Naive B cell (primary cell): Measurements from ENCODE around the gene ATP1B1. TPM values are rescaled to one million over a fixed set of nuclear protein-coding genes. Genes with fewer than 3 reads are reported as not detected.

ENCODE experiments used
- ATAC-seq, 2 donors: fragments of 150-1000 bp; cut with Tn5 transposase; 2 replicates each; pipeline ENCODE4 v1.10.0; 2021; ENCODE audit warnings: low read depth in 2 of 2, mild to moderate bottlenecking in 2 of 2, moderate library complexity in 2 of 2
- DNase-seq: peaks from one replicate; pipeline ENCODE4 v3.0.0; 2022
- H3K27ac Mint-ChIP-seq, 6 donors: one replicate each; pipeline ENCODE4 v1.8.0; 2020 to 2022; ENCODE audit warnings: mild to moderate bottlenecking in 6 of 6, mixed read lengths in 6 of 6, moderate library complexity in 5 of 6, inconsistent platforms in 2 of 6
- H3K27me3 Mint-ChIP-seq, 3 donors: one replicate each; pipeline ENCODE4 v1.8.0; 2021 to 2022; ENCODE audit warnings: mixed read lengths in 3 of 3, mild to moderate bottlenecking in 1 of 3
- H3K36me3 Mint-ChIP-seq, 2 donors: one replicate each; pipeline ENCODE4 v1.8.0; 2020 to 2022; ENCODE audit warnings: mixed read lengths in 2 of 2, inconsistent platforms in 1 of 2, mild to moderate bottlenecking in 1 of 2
- H3K4me1 Mint-ChIP-seq, 3 donors: one replicate each; pipeline ENCODE4 v1.8.0; 2020 to 2022; ENCODE audit warnings: mixed read lengths in 3 of 3, inconsistent platforms in 1 of 3, mild to moderate bottlenecking in 1 of 3, moderate library complexity in 1 of 3
- H3K4me3 Mint-ChIP-seq, 8 donors: one replicate each; pipeline ENCODE4 v1.8.0; 2020 to 2022; ENCODE audit warnings: mild to moderate bottlenecking in 8 of 8, mixed read lengths in 8 of 8, moderate library complexity in 8 of 8, inconsistent platforms in 2 of 8
- H3K9me3 Mint-ChIP-seq, 7 donors: one replicate each; pipeline ENCODE4 v1.8.0; 2020 to 2022; ENCODE audit warnings: mixed read lengths in 7 of 7, mild to moderate bottlenecking in 5 of 7, inconsistent platforms in 2 of 7, moderate library complexity in 1 of 7
- polyA plus RNA-seq, 6 donors: library from polyadenylated mRNA; unstranded; fragments of 300-500 nt; fragmentation: Illumina TruSeq; gene quantifications; one replicate each; pipeline ENCODE4 v1.2.3, GENCODE V29; 2021; ENCODE audit warnings: low read depth in 6 of 6

ATP1B1 gene
- polyA plus RNA-seq, 6 donors from 2014 or later, result not detected

- Mint-ChIP-seq H3K4me3 (no peak overlapping the region), H3K9me3 (peaks cover 0 to 3% (median 0%) of the 10 kb centered on the region in 7 donors), H3K27ac (no peak overlapping the region), H3K4me1 (peaks cover 12 to 17% (median 16%) of the 10 kb centered on the region in 3 donors), H3K27me3 (peaks cover 28 to 34% (median 32%) of the 10 kb centered on the region in 3 donors), H3K36me3 (no peaks in the 10 kb centered on the region)
- DNase-seq (no peak), ATAC-seq (no peak)
These were observed 3.5 kb upstream of the ATP1B1 start for GRCh38 chr1:169103002-169103401.

- DNase-seq (no peak), ATAC-seq (no peak)
- H3K9me3 Mint-ChIP-seq, result peaks cover 0 to under 1% (median 0%) of the 10 kb centered on the region in 7 donors
- H3K27ac Mint-ChIP-seq, result no peak overlapping the region
- H3K27me3 Mint-ChIP-seq, result peaks cover 32 to 35% (median 35%) of the 10 kb centered on the region in 3 donors
- H3K4me3 Mint-ChIP-seq, result no peak overlapping the region
- H3K36me3 Mint-ChIP-seq, result no peaks in the 10 kb centered on the region
- peaks cover 11 to 20% (median 16%) of the 10 kb centered on the region in 3 donors for H3K4me1 Mint-ChIP-seq
These were observed 3.0 kb upstream of the ATP1B1 start for GRCh38 chr1:169103480-169103893.

- Mint-ChIP-seq H3K36me3 (no peaks in the 10 kb centered on the region), H3K4me3 (peak overlapping the region in 6 of 8 donors; percentile 77 to 91 (median 84)), H3K27ac (peak overlapping the region in 1 of 6 donors; percentile 52), H3K27me3 (peaks cover 35 to 41% (median 37%) of the 10 kb centered on the region in 3 donors), H3K4me1 (peaks cover 8 to 20% (median 16%) of the 10 kb centered on the region in 3 donors), H3K9me3 (no peaks in the 10 kb centered on the region)
- DNase-seq (no peak), ATAC-seq (no peak)
These were observed 1.4 kb upstream of the ATP1B1 start for GRCh38 chr1:169105087-169105433.

GRCh38 chr1:169105434-169106094 lies 926 bp upstream of the ATP1B1 start:
- peak; percentile 9 to 16 for ATAC-seq
- Mint-ChIP-seq H3K27me3 (peaks cover 37 to 42% (median 38%) of the 10 kb centered on the region in 3 donors), H3K27ac (peak overlapping the region in 2 of 6 donors; percentile 14 to 52), H3K9me3 (no peaks in the 10 kb centered on the region), H3K4me3 (peak overlapping the region in 7 of 8 donors; percentile 77 to 91 (median 84)), H3K4me1 (peaks cover 8 to 20% (median 16%) of the 10 kb centered on the region in 3 donors), H3K36me3 (no peaks in the 10 kb centered on the region)
- no peak for DNase-seq

- Mint-ChIP-seq H3K4me3 (peak overlapping the region; percentile 72 to 89 (median 84)), H3K27ac (no peak overlapping the region), H3K27me3 (peaks cover 35 to 37% (median 37%) of the 10 kb centered on the region in 3 donors)
These were observed 572 bp downstream of the ATP1B1 start for GRCh38 chr1:169106921-169107602.

GRCh38 chr1:169107603-169108208 lies 1.2 kb downstream of the ATP1B1 start:
- no peak for DNase-seq
- peak overlapping the region in 7 of 8 donors; percentile 72 to 89 (median 83) for H3K4me3 Mint-ChIP-seq

More at GRCh38 chr1:169106921-169107602, 572 bp downstream of the ATP1B1 start:
- Mint-ChIP-seq H3K9me3 (no peaks in the 10 kb centered on the region), H3K4me1 (peaks cover 8 to 20% (median 16%) of the 10 kb centered on the region in 3 donors), H3K36me3 (no peaks in the 10 kb centered on the region)
- no peak for ATAC-seq
- DNase-seq, result no peak

GRCh38 chr1:169108223-169108622 lies 1.7 kb downstream of the ATP1B1 start:
- H3K4me1 Mint-ChIP-seq, result peaks cover 8 to 20% (median 16%) of the 10 kb centered on the region in 3 donors
- H3K27ac Mint-ChIP-seq, result peak overlapping the region in 1 of 6 donors; percentile 17
- H3K9me3 Mint-ChIP-seq, result no peaks in the 10 kb centered on the region
- peaks cover 37 to 38% (median 37%) of the 10 kb centered on the region in 3 donors for H3K27me3 Mint-ChIP-seq
- ATAC-seq (no peak), DNase-seq (no peak)
- peak overlapping the region in 7 of 8 donors; percentile 49 to 85 (median 80) for H3K4me3 Mint-ChIP-seq
- H3K36me3 Mint-ChIP-seq, result no peaks in the 10 kb centered on the region

More at GRCh38 chr1:169107603-169108208, 1.2 kb downstream of the ATP1B1 start:
- no peak for ATAC-seq
- peaks cover 8 to 20% (median 16%) of the 10 kb centered on the region in 3 donors for H3K4me1 Mint-ChIP-seq
- no peak overlapping the region for H3K27ac Mint-ChIP-seq
- no peaks in the 10 kb centered on the region for H3K36me3 Mint-ChIP-seq
- no peaks in the 10 kb centered on the region for H3K9me3 Mint-ChIP-seq
- peaks cover 37% of the 10 kb centered on the region in 3 donors for H3K27me3 Mint-ChIP-seq

- peaks cover 37 to 38% (median 37%) of the 10 kb centered on the region in 3 donors for H3K27me3 Mint-ChIP-seq
- no peak overlapping the region for H3K27ac Mint-ChIP-seq
- peak overlapping the region in 2 of 8 donors; percentile 29 to 85 for H3K4me3 Mint-ChIP-seq
- H3K9me3 Mint-ChIP-seq, result no peaks in the 10 kb centered on the region
- H3K36me3 Mint-ChIP-seq, result no peaks in the 10 kb centered on the region
- ATAC-seq (no peak), DNase-seq (no peak)
- peaks cover 8 to 20% (median 16%) of the 10 kb centered on the region in 3 donors for H3K4me1 Mint-ChIP-seq
These were observed 2.5 kb downstream of the ATP1B1 start for GRCh38 chr1:169108863-169109560.

- no peak overlapping the region for H3K27ac Mint-ChIP-seq
- H3K9me3 Mint-ChIP-seq, result no peaks in the 10 kb centered on the region
- ATAC-seq (no peak), DNase-seq (no peak)
- no peaks in the 10 kb centered on the region for H3K36me3 Mint-ChIP-seq
- H3K4me1 Mint-ChIP-seq, result peaks cover 8 to 20% (median 16%) of the 10 kb centered on the region in 3 donors
- peaks cover 37 to 38% (median 37%) of the 10 kb centered on the region in 3 donors for H3K27me3 Mint-ChIP-seq
- H3K4me3 Mint-ChIP-seq, result peak overlapping the region in 2 of 8 donors; percentile 3 to 15
These were observed 3.2 kb downstream of the ATP1B1 start for GRCh38 chr1:169109561-169110134.

GRCh38 chr1:169110236-169110635 lies 3.7 kb downstream of the ATP1B1 start:
- no peak for DNase-seq
- Mint-ChIP-seq H3K4me3 (peak overlapping the region in 2 of 8 donors; percentile 3 to 15), H3K36me3 (no peaks in the 10 kb centered on the region), H3K9me3 (no peaks in the 10 kb centered on the region), H3K4me1 (peaks cover 5 to 17% (median 10%) of the 10 kb centered on the region in 3 donors), H3K27me3 (peaks cover 37 to 38% (median 37%) of the 10 kb centered on the region in 3 donors), H3K27ac (no peak overlapping the region)
- ATAC-seq, result no peak

GRCh38 chr1:169110689-169111447 lies 4.4 kb downstream of the ATP1B1 start:
- peaks cover 5 to 13% (median 7%) of the 10 kb centered on the region in 3 donors for H3K4me1 Mint-ChIP-seq
- H3K27ac Mint-ChIP-seq, result no peak overlapping the region
- peaks cover 37 to 38% (median 37%) of the 10 kb centered on the region in 3 donors for H3K27me3 Mint-ChIP-seq
- H3K4me3 Mint-ChIP-seq, result no peak overlapping the region
- ATAC-seq (no peak), DNase-seq (no peak)
- no peaks in the 10 kb centered on the region for H3K9me3 Mint-ChIP-seq
- no peaks in the 10 kb centered on the region for H3K36me3 Mint-ChIP-seq

GRCh38 chr1:169111472-169111871 lies 5.0 kb downstream of the ATP1B1 start:
- Mint-ChIP-seq H3K9me3 (no peaks in the 10 kb centered on the region), H3K27ac (no peak overlapping the region), H3K4me1 (peaks cover 5 to 17% (median 7%) of the 10 kb centered on the region in 3 donors), H3K36me3 (no peaks in the 10 kb centered on the region), H3K27me3 (peaks cover 36 to 38% (median 37%) of the 10 kb centered on the region in 3 donors), H3K4me3 (no peak overlapping the region)
- DNase-seq (no peak), ATAC-seq (no peak)
